ENCODE data around the gene ZNF471. TPM values are rescaled to one million over a fixed set of nuclear protein-coding genes. Genes with fewer than 3 reads are reported as not detected.
A peak's percentile ranks its signal among the peaks of the same experiment; 100 is the strongest.

The ZNF471 gene
- total RNA-seq, 1 donor from 2014 or later: 0.05 TPM

DNA sequence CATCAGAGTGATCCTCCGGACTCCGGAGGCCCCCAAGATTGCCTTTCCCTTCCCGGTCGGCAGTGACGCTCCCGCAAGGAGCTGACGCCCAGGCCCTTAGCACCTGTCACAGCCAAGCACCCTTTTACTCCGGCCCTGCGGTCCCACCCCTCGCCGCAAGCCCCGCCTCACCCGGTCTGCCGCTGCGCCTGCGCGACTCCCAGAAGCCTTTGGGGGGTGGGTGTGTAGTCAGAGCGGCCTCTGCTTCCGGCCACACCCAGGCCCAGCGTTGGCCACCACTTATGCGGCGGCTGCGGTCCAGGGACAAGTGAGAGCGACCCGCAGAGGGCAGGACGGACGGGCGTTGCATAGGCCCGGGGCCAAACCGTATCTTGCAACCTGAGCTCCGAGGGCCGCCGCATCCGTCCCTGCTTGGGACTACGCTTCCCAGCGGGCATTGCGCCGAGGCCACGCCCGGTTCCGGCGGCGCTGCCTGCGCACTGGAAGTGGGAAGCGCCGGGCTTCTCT, 30.7 kb downstream of the ZNF471 start:
- Mint-ChIP-seq H3K4me1 (ENCODE audit: unreplicated experiment) (no peaks in the 10 kb centered on the region), H3K27ac (peak overlapping the region; percentile 88), H3K27me3 (no peaks in the 10 kb centered on the region), H3K4me3 (peak overlapping the region; percentile 95), H3K9me3 (peaks cover 20% of the 10 kb centered on the region), H3K36me3 (peaks cover 25% of the 10 kb centered on the region)
- TF ChIP-seq, protein P1, sequence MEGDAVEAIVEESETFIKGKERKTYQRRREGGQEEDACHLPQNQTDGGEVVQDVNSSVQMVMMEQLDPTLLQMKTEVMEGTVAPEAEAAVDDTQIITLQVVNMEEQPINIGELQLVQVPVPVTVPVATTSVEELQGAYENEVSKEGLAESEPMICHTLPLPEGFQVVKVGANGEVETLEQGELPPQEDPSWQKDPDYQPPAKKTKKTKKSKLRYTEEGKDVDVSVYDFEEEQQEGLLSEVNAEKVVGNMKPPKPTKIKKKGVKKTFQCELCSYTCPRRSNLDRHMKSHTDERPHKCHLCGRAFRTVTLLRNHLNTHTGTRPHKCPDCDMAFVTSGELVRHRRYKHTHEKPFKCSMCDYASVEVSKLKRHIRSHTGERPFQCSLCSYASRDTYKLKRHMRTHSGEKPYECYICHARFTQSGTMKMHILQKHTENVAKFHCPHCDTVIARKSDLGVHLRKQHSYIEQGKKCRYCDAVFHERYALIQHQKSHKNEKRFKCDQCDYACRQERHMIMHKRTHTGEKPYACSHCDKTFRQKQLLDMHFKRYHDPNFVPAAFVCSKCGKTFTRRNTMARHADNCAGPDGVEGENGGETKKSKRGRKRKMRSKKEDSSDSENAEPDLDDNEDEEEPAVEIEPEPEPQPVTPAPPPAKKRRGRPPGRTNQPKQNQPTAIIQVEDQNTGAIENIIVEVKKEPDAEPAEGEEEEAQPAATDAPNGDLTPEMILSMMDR (conservative IDR thresholded peaks at IDR 0.05): no peak
- DNase-seq (ENCODE audit: extremely low spot score, unreplicated experiment): peak; percentile 92

DNA sequence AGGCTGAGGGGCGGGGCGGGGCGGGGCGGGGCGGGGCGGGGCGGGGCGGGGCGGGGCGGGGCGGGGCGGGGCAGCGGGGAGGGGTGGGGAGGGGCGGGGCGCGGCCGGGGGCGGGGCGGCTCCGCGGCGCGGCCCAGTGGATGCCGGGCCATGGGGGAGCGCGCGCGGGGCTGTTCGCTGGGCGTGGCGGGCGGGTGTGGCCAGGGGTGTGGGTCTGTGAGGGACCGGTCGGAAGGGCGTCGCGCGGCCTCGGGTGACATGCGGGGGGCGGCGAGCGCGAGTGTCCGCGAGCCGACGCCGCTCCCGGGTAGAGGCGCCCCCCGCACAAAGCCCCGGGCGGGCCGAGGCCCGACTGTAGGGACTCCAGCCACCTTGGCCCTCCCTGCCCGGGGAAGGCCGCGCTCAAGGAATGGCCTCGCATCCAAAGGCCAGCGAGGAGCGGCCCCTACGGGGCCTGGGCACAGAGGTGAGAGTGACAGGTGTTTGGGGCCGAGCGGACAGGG, 31.2 kb downstream of the ZNF471 start, which contains the start of gene ZFP28:
Gene ZFP28 (plus strand): TSS at position 188 of the 503 bp plus-strand sequence. CDS start 71 bp downstream, at position 259.
- DNase-seq (ENCODE audit: extremely low spot score, unreplicated experiment): peak; percentile 75
- TF ChIP-seq, protein P1 (conservative IDR thresholded peaks at IDR 0.05): no peak
- peak within 1 kb of the TSS; percentile 88 for H3K27ac Mint-ChIP-seq
- no peaks in the 10 kb centered on the region for H3K4me1 Mint-ChIP-seq (ENCODE audit: unreplicated experiment)
- H3K9me3 Mint-ChIP-seq: peaks cover 20% of the 10 kb centered on the region
- peaks cover 30% of the 10 kb centered on the region for H3K36me3 Mint-ChIP-seq
- peak within 1 kb of the TSS; percentile 95 for H3K4me3 Mint-ChIP-seq
- no peaks in the 10 kb centered on the region for H3K27me3 Mint-ChIP-seq

DNA sequence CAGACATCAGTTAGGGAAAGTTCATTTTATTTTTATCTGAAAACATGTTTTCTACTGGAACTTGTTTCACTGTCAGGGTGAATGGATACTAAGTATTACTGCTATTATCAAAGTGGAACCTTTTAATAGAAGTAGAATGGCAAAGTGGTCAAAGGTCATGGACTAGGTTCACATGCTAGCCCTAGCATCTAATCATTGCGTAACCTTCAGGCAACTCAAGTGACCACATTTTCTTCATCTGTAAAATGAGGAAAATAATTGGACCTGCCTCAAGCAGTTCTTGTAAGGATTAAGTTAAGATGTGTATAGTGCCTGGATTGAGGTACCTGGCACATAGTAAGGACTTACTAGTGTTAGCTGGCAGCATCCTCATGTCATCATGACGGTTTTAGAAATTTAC, 36.1 kb downstream of the ZNF471 start:
- DNase-seq (ENCODE audit: extremely low spot score, unreplicated experiment): no peak
- H3K27ac Mint-ChIP-seq: no peak overlapping the region
- no peaks in the 10 kb centered on the region for H3K27me3 Mint-ChIP-seq
- H3K4me3 Mint-ChIP-seq: no peak overlapping the region
- peaks cover 17% of the 10 kb centered on the region for H3K9me3 Mint-ChIP-seq
- no peaks in the 10 kb centered on the region for H3K4me1 Mint-ChIP-seq (ENCODE audit: unreplicated experiment)
- peaks cover 60% of the 10 kb centered on the region for H3K36me3 Mint-ChIP-seq
- TF ChIP-seq, protein P1 (conservative IDR thresholded peaks at IDR 0.05): no peak

DNA sequence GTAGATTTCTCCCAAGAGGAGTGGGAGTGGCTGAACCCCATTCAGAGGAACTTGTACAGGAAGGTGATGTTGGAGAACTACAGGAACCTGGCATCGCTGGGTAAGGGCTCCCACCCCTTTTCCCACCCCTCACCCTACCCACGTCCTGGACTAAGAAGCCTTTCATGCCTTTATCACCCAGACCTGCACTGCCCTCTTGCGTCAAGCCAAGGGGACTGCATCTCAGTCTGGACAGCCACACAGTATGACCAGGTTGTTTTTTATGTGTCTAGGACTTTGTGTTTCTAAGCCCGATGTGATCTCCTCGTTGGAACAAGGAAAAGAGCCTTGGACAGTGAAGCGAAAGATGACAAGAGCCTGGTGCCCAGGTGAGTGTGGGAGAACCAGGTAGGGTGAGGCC, 39.9 kb downstream of the ZNF471 start:
- peaks cover 65% of the 10 kb centered on the region for H3K36me3 Mint-ChIP-seq
- H3K27ac Mint-ChIP-seq: no peak overlapping the region
- H3K4me3 Mint-ChIP-seq: no peak overlapping the region
- no peaks in the 10 kb centered on the region for H3K27me3 Mint-ChIP-seq
- TF ChIP-seq, protein P1 (conservative IDR thresholded peaks at IDR 0.05): no peak
- no peak for DNase-seq (ENCODE audit: extremely low spot score, unreplicated experiment)
- no peaks in the 10 kb centered on the region for H3K4me1 Mint-ChIP-seq (ENCODE audit: unreplicated experiment)
- peaks cover 12% of the 10 kb centered on the region for H3K9me3 Mint-ChIP-seq

DNA sequence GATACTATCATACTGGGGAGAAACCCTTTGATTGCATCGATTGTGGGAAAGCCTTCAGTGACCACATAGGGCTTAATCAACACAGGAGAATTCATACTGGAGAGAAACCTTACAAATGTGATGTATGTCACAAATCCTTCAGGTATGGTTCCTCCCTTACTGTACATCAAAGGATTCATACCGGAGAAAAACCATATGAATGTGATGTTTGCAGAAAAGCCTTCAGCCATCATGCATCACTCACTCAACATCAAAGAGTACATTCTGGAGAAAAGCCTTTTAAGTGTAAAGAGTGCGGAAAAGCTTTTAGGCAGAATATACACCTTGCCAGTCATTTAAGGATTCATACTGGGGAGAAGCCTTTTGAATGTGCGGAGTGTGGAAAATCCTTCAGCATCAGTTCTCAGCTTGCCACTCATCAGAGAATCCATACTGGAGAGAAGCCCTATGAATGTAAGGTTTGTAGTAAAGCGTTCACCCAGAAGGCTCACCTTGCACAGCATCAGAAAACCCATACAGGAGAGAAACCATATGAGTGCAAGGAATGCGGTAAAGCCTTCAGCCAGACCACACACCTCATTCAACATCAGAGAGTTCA, 46.7 kb downstream of the ZNF471 start:
- no peak for DNase-seq (ENCODE audit: extremely low spot score, unreplicated experiment)
- Mint-ChIP-seq H3K9me3 (peaks cover 34% of the 10 kb centered on the region), H3K36me3 (peaks cover 58% of the 10 kb centered on the region)

More for the DNA sequence above, 46.7 kb downstream of the ZNF471 start:
- Mint-ChIP-seq H3K27me3 (no peaks in the 10 kb centered on the region), H3K4me1 (ENCODE audit: unreplicated experiment) (no peaks in the 10 kb centered on the region), H3K4me3 (no peak overlapping the region), H3K27ac (no peak overlapping the region)
- TF ChIP-seq, protein P1 (conservative IDR thresholded peaks at IDR 0.05): no peak

Measured in type B pancreatic cell (in vitro differentiated cells).